Suprapubic skin (tissue), 4 donors: ENCODE data around the gene PRR7. TPM values are rescaled to one million over a fixed set of nuclear protein-coding genes. Genes with fewer than 3 reads are reported as not detected.
A peak's percentile ranks its signal among the peaks of the same experiment; 100 is the strongest.

Source experiments
- DNase-seq, 2 donors: peaks; one replicate each; pipeline ENCODE4 v3.0.0-alpha.2; 2019; ENCODE audit warnings: low spot score in 2 of 2
- H3K27ac ChIP-seq: fragments of 200-600 bp; sonication (generic); one replicate; pipeline ENCODE4 v1.5.1; 2019
- H3K27me3 ChIP-seq: fragments of 200-600 bp; sonication (generic); one replicate; pipeline ENCODE4 v1.5.1; 2019
- H3K36me3 ChIP-seq: fragments of 200-600 bp; sonication (generic); one replicate; pipeline ENCODE4 v1.5.1; 2019
- H3K4me1 ChIP-seq: fragments of 200-600 bp; sonication (generic); one replicate; pipeline ENCODE4 v1.5.1; 2019
- H3K4me3 ChIP-seq: fragments of 200-600 bp; sonication (generic); one replicate; pipeline ENCODE4 v1.5.1; 2019; ENCODE audit warnings: mild to moderate bottlenecking
- H3K9me3 ChIP-seq: fragments of 200-600 bp; sonication (generic); one replicate; pipeline ENCODE4 v1.5.1; 2019
- CTCF ChIP-seq, 2 donors: fragments of 200-600 bp in 1 of 2; fragments of 450-650 bp in 1 of 2; sonication (generic) in 1 of 2; IDR thresholded peaks; one replicate each; pipeline ENCODE4 v1.5.1; 2016 to 2019; ENCODE audit warnings: antibody characterized with exemption in 2 of 2, mild to moderate bottlenecking in 1 of 2, moderate library complexity in 1 of 2
- EP300 ChIP-seq: sonication (generic); formaldehyde crosslinking; IDR thresholded peaks from one replicate; pipeline ENCODE4 v1.6.1; 2017; ENCODE audit warnings: antibody characterized with exemption
- POLR2A ChIP-seq, 2 donors: fragments of 450-650 bp; IDR thresholded peaks; one replicate each; pipeline ENCODE4 v1.6.1; 2017; ENCODE audit warnings: antibody characterized with exemption in 2 of 2, mild to moderate bottlenecking in 2 of 2, moderate library complexity in 2 of 2
- POLR2AphosphoS5 ChIP-seq, 3 donors: sonication (generic); formaldehyde crosslinking; IDR thresholded peaks; one replicate each; pipeline ENCODE4 v1.6.1; 2017; ENCODE audit warnings: antibody characterized with exemption in 3 of 3
- WGBS: methylation state at CpG from one replicate; pipeline ENCODE4 v1.1.5; 2018; 5-methylcytosine and 5-hydroxymethylcytosine counted together
- total RNA-seq, 4 donors: library from RNA; depleted of rRNA; stranded (reverse); fragments of >200 nt; gene quantifications; one replicate each; pipeline ENCODE4 v1.1.0, GENCODE V29; 2016

Gene PRR7
- total RNA-seq, 4 donors from 2014 or later: 5.7 to 9.8 (median 7.8) TPM

DNA sequence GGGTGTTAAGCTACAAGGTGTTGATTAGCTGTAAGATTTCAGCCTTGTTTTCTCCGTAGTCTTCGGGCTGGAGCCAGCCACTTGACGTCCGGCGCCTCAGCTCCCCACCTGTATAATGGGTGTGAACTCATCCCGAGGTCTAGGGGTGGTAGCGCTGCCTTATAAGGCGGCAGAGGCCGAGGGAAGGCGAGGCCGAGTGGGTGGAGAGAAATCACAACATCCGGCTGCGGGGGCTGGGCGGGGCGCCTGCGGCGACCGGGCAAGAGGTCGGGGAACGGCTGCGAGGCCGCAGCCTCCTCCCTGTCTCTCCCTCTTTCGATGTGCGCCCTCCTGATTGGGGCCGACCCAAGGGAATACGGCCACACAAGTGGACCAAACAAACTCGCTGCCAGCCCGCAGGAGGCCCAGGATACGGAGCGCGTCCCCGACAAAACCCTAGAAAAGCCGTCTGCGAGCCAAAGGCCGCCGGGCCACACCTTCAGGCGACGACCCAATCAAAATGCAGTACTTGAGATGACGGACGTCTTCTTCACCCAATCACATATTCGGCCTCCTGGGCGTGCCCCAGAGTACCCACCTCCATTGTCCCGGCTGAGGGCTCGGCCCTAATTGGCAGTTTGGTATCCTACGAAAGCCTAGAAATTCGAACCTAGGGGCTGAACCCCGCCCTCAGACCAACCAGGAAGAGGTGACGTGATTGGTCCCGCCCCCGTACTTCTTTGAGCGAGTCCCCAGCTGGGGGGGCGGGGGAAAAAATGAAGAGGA lies 20.6 kb upstream of the PRR7 start:
- Histone ChIP-seq H3K4me3 (peak overlapping the region; percentile 87), H3K4me1 (peaks cover 49% of the 10 kb centered on the region), H3K27me3 (no peaks in the 10 kb centered on the region), H3K9me3 (no peaks in the 10 kb centered on the region), H3K27ac (peak overlapping the region; percentile 88), H3K36me3 (peaks cover 2% of the 10 kb centered on the region)
- DNase-seq: peak; percentile 100
- WGBS: under 1% methylated on average over 34 of the region's 52 CpGs
- TF ChIP-seq CTCF (IDR thresholded peaks at IDR 0.05): no peak
- TF ChIP-seq EP300: no peak
- TF ChIP-seq POLR2AphosphoS5 (IDR thresholded peaks at IDR 0.05): peak in 2 of 3 donors; percentile 38 to 51
- peak; percentile 9 to 31 for TF ChIP-seq POLR2A (IDR thresholded peaks at IDR 0.05)

- 1% methylated on average over 39 of the region's 82 CpGs for WGBS
- Histone ChIP-seq H3K4me3 (peak within 1 kb of the TSS; percentile 87), H3K36me3 (peaks cover 5% of the 10 kb centered on the region), H3K27ac (peak within 1 kb of the TSS; percentile 92), H3K27me3 (no peaks in the 10 kb centered on the region), H3K4me1 (peaks cover 56% of the 10 kb centered on the region), H3K9me3 (no peaks in the 10 kb centered on the region)
- DNase-seq: peak in 1 of 2 donors; percentile 80
- TF ChIP-seq CTCF (IDR thresholded peaks at IDR 0.05) (no peak), POLR2A (IDR thresholded peaks at IDR 0.05) (peak; percentile 55 to 87)
Measured at GRCh38 chr5:177426566-177427210, 19.9 kb upstream of the PRR7 start, which contains the start of gene GRK6. Gene GRK6 (plus strand): TSS chr5:177426676. CDS start chr5:177426846, 170 bp downstream.

GRCh38 chr5:177427211-177427822 lies 19.3 kb upstream of the PRR7 start:
- H3K36me3 ChIP-seq: peaks cover 8% of the 10 kb centered on the region
- H3K4me1 ChIP-seq: peaks cover 62% of the 10 kb centered on the region
- peak overlapping the region; percentile 92 for H3K27ac ChIP-seq
- WGBS: 5% methylated on average over 9 of the region's 11 CpGs
- peak overlapping the region; percentile 87 for H3K4me3 ChIP-seq
- TF ChIP-seq EP300: no peak
- TF ChIP-seq CTCF (IDR thresholded peaks at IDR 0.05): no peak
- no peak for TF ChIP-seq POLR2AphosphoS5 (IDR thresholded peaks at IDR 0.05)
- TF ChIP-seq POLR2A (IDR thresholded peaks at IDR 0.05): no peak
- DNase-seq: no peak
- no peaks in the 10 kb centered on the region for H3K27me3 ChIP-seq
- H3K9me3 ChIP-seq: no peaks in the 10 kb centered on the region

DNA sequence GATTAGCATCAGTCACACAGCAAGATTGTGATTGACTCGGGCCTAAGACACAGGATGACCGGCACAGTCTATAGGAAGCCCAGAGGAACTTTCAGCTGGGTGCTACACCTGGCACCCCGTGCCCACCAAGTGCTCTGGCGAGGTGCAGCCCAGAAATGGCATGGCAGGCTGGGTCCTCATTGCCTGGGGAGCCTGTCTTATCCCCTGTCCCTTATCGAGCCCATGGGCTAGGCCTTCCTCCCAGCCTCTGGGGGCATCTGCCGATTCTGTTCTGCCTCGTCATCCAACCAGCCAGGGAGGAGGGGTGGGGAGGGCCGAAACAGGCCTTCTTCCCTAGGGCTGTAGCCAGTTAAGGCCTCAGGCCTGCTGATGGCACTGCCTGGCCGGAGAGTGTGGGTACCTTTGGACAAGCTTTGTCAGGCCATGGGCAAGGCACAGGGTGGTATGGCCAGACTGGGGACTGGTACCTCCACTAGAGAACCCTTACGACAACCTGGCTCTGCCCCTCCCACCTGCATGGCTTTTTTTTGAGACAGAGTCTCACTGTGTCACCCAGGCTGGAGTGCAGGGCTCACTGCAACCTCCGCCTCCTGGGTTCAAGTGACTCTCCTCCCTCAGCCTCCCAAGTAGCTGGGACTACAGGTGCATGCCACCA lies 18.6 kb upstream of the PRR7 start:
- no peak for DNase-seq
- 60% methylated on average over 10 of the region's 11 CpGs for WGBS
- TF ChIP-seq POLR2AphosphoS5 (IDR thresholded peaks at IDR 0.05): no peak
- TF ChIP-seq EP300: no peak
- no peak for TF ChIP-seq POLR2A (IDR thresholded peaks at IDR 0.05)
- TF ChIP-seq CTCF (IDR thresholded peaks at IDR 0.05): no peak
- Histone ChIP-seq H3K4me3 (peak overlapping the region; percentile 87), H3K27me3 (no peaks in the 10 kb centered on the region), H3K36me3 (peaks cover 15% of the 10 kb centered on the region), H3K9me3 (no peaks in the 10 kb centered on the region), H3K27ac (no peak overlapping the region), H3K4me1 (peaks cover 70% of the 10 kb centered on the region)
